DMS153 treated with DMSO at 0.1 percent for 48 hours (cell line): ENCODE measurements around the gene C1GALT1C1.
"Not testable (repeated sequence)": the region's sequence is repeated elsewhere in the genome, so short reads cannot be mapped to it uniquely, and the experiment has no call there.

Source experiments
- DNase-seq: peaks from one replicate; lab custom pipeline; 2025; ENCODE audit not compliant: unreplicated experiment; lab: John Stamatoyannopoulos, UW

The C1GALT1C1 gene

GRCh38 chrX:120629667-120630537, at the start of gene C1GALT1C1:
C1GALT1C1 (minus strand) TSS chrX:120630054; CDS start chrX:120627166, 2,888 bp downstream.
- peak; percentile 94 for DNase-seq

GRCh38 chrX:120677004-120677652, 47.3 kb upstream of the C1GALT1C1 start:
- no peak for DNase-seq

- no peak for DNase-seq
These were observed 43.1 kb upstream of the C1GALT1C1 start for GRCh38 chrX:120672841-120673530.

GRCh38 chrX:120672389-120672788, 42.5 kb upstream of the C1GALT1C1 start:
- no peak for DNase-seq

GRCh38 chrX:120671963-120672362, 42.1 kb upstream of the C1GALT1C1 start:
- no peak for DNase-seq

- DNase-seq = no peak
These were observed 38.5 kb upstream of the C1GALT1C1 start for GRCh38 chrX:120668357-120668756.

GRCh38 chrX:120664535-120664934, 34.7 kb upstream of the C1GALT1C1 start:
- not testable (repeated sequence) for DNase-seq

- no peak for DNase-seq
These were observed 34.2 kb upstream of the C1GALT1C1 start for GRCh38 chrX:120664081-120664480.

GRCh38 chrX:120662662-120663061, 32.8 kb upstream of the C1GALT1C1 start:
- no peak for DNase-seq

- no peak for DNase-seq
These were observed 30.8 kb upstream of the C1GALT1C1 start for GRCh38 chrX:120660637-120661036.

- DNase-seq = no peak
These were observed 23.1 kb upstream of the C1GALT1C1 start for GRCh38 chrX:120653000-120653399.

GRCh38 chrX:120652256-120652655, 22.4 kb upstream of the C1GALT1C1 start:
- not testable (repeated sequence) for DNase-seq

GRCh38 chrX:120647127-120647526, 17.3 kb upstream of the C1GALT1C1 start:
- no peak for DNase-seq

GRCh38 chrX:120642871-120643270, 13.0 kb upstream of the C1GALT1C1 start:
- DNase-seq = no peak

GRCh38 chrX:120638619-120639018, 8.8 kb upstream of the C1GALT1C1 start:
- DNase-seq = no peak

- no peak for DNase-seq
These were observed 4.5 kb downstream of the C1GALT1C1 start for GRCh38 chrX:120625371-120625770.

- no peak for DNase-seq
These were observed 11.7 kb downstream of the C1GALT1C1 start for GRCh38 chrX:120617996-120618630.

GRCh38 chrX:120614816-120615215, 15.0 kb downstream of the C1GALT1C1 start:
- DNase-seq = no peak

- no peak for DNase-seq
These were observed 17.8 kb downstream of the C1GALT1C1 start for GRCh38 chrX:120612086-120612485.

- peak; percentile 23 for DNase-seq
These were observed 25.5 kb downstream of the C1GALT1C1 start for GRCh38 chrX:120604361-120604782.

GRCh38 chrX:120603707-120604360, 26.0 kb downstream of the C1GALT1C1 start, which contains the start of gene MCTS1:
MCTS1 (plus strand) TSS chrX:120604101; CDS start chrX:120604237, 136 bp downstream.
- DNase-seq = peak; percentile 94
